Activated naive CD4-positive, alpha-beta T cell treated with anti-CD3 and anti-CD28 coated beads, Interleukin-2, amount 50 U/mL, for 24 hours (primary cell): ENCODE measurements around the gene ENOSF1.
"Not testable (repeated sequence)": the region's sequence is repeated elsewhere in the genome, so short reads cannot be mapped to it uniquely, and the experiment has no call there.

Experiments used
- H3K27ac Mint-ChIP-seq: one replicate; pipeline ENCODE4 v1.8.0; 2021; ENCODE audit warnings: mild to moderate bottlenecking, mixed read lengths
- H3K27me3 Mint-ChIP-seq: one replicate; pipeline ENCODE4 v1.8.0; 2021; ENCODE audit warnings: mixed read lengths
- H3K36me3 Mint-ChIP-seq: one replicate; pipeline ENCODE4 v1.8.0; 2021; ENCODE audit warnings: mixed read lengths
- H3K4me1 Mint-ChIP-seq: one replicate; pipeline ENCODE4 v1.8.0; 2021; ENCODE audit warnings: mixed read lengths
- H3K4me3 Mint-ChIP-seq: one replicate; pipeline ENCODE4 v1.8.0; 2021; ENCODE audit warnings: mild to moderate bottlenecking, mixed read lengths
- H3K9me3 Mint-ChIP-seq: one replicate; pipeline ENCODE4 v1.8.0; 2021; ENCODE audit warnings: mixed read lengths

The ENOSF1 gene

DNA sequence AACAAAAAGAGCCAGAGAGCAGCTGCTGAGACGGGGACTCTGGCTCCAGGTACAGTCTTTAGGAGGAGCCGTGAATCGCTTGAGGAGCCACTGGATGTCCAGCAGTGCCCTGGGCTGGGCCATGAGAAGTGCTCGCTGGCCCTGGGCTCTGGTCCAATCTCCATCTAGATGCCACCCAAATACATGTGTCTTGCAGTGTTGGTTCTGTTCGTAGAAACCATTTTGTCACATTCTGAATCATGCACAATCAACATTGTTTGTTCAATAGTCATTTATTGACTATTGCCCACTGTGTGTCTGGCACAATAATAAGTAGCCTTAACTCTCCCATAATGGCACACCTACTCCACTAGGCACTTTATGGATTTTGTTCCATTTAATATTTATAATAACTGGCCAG lies 28.9 kb downstream of the ENOSF1 start:
- H3K4me3 Mint-ChIP-seq, result no peak overlapping the region
- no peaks in the 10 kb centered on the region for H3K27me3 Mint-ChIP-seq
- H3K27ac Mint-ChIP-seq, result no peak overlapping the region
- H3K36me3 Mint-ChIP-seq, result peaks cover 20% of the 10 kb centered on the region
- H3K9me3 Mint-ChIP-seq, result no peaks in the 10 kb centered on the region
- peaks cover 14% of the 10 kb centered on the region for H3K4me1 Mint-ChIP-seq

GRCh38 chr18:682833-683232 lies 29.6 kb downstream of the ENOSF1 start:
- no peak overlapping the region for H3K4me3 Mint-ChIP-seq
- peaks cover 14% of the 10 kb centered on the region for H3K4me1 Mint-ChIP-seq
- peaks cover 24% of the 10 kb centered on the region for H3K36me3 Mint-ChIP-seq

DNA sequence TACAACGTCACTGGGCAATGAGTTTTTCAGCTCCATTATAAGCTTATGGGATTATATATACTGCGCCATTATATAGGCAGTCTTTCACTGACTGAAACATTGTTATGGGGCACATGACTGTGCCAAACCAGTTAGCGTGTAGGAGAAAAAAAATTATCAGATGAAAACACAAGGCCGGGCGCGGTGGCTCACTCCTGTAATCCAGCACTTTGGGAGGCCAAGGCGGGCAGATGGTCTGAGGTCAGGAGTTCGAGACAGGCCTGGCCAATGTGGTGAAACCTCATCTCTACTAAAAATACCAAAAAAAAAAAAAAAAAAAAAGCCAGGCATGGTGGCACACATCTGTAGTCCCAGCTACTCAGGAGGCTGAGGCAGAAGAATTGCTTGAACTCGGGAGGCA lies 30.0 kb downstream of the ENOSF1 start:
- H3K27me3 Mint-ChIP-seq, H3K4me3 Mint-ChIP-seq, H3K27ac Mint-ChIP-seq, H3K9me3 Mint-ChIP-seq: not testable (repeated sequence)
- Mint-ChIP-seq H3K4me1 (peaks cover 14% of the 10 kb centered on the region), H3K36me3 (peaks cover 24% of the 10 kb centered on the region)

More at GRCh38 chr18:682833-683232, 29.6 kb downstream of the ENOSF1 start:
- Mint-ChIP-seq H3K27me3 (no peaks in the 10 kb centered on the region), H3K9me3 (no peaks in the 10 kb centered on the region), H3K27ac (no peak overlapping the region)

GRCh38 chr18:681985-682384 lies 30.4 kb downstream of the ENOSF1 start:
- Mint-ChIP-seq H3K4me1 (peaks cover 14% of the 10 kb centered on the region), H3K27ac (peak overlapping the region; percentile 72), H3K36me3 (peaks cover 24% of the 10 kb centered on the region), H3K27me3 (no peaks in the 10 kb centered on the region), H3K9me3 (no peaks in the 10 kb centered on the region), H3K4me3 (no peak overlapping the region)

DNA sequence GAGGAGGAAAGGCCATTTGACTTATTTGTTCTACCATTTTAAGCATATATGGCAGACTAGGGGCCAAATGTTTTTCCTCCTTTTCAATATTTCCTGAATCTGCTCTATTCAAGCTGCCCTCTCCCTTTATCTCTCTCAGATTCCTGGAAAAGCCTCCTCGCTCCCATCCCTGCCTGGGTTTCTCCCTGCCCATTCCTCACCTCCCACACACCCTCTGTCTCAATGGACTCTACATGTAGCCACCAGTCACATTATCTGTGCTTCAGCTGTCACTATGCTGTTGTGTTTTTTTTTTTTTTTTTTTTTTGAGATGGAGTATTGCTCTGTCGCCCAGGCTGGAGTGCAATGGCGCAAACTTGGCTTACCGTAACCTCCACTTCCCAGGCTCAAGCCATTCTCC lies 32.0 kb downstream of the ENOSF1 start:
- no peak overlapping the region for H3K4me3 Mint-ChIP-seq

DNA sequence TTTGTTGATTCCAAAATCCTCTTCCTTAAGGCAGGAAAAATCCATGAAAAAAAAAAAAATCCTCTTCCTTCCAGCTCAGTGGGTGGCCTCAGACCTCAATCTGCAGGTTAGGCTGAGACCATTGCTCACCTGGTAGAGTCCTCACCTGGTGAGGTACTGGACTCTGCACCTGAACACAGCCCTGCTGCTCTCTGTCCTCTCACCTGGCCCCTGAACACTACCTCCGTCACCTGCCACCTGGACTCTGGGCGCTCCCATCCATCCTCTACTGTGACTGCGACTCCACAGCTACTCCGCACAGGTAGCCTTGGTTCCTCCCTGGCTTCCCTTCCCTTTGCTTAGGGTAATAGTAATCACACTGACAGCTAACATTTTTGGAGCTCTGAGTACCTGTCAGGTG lies 32.9 kb downstream of the ENOSF1 start:
- Mint-ChIP-seq H3K27ac (no peak overlapping the region), H3K27me3 (no peaks in the 10 kb centered on the region), H3K36me3 (peaks cover 22% of the 10 kb centered on the region), H3K9me3 (no peaks in the 10 kb centered on the region), H3K4me1 (peaks cover 14% of the 10 kb centered on the region), H3K4me3 (no peak overlapping the region)

More for the DNA sequence above, 32.0 kb downstream of the ENOSF1 start:
- no peaks in the 10 kb centered on the region for H3K9me3 Mint-ChIP-seq
- peaks cover 22% of the 10 kb centered on the region for H3K36me3 Mint-ChIP-seq
- H3K27me3 Mint-ChIP-seq, result no peaks in the 10 kb centered on the region
- peaks cover 14% of the 10 kb centered on the region for H3K4me1 Mint-ChIP-seq
- H3K27ac Mint-ChIP-seq, result no peak overlapping the region

GRCh38 chr18:678482-679182 lies 33.8 kb downstream of the ENOSF1 start:
- H3K27me3 Mint-ChIP-seq, result no peaks in the 10 kb centered on the region
- H3K36me3 Mint-ChIP-seq, result peaks cover 22% of the 10 kb centered on the region
- H3K27ac Mint-ChIP-seq, result no peak overlapping the region
- H3K9me3 Mint-ChIP-seq, result no peaks in the 10 kb centered on the region
- no peak overlapping the region for H3K4me3 Mint-ChIP-seq
- peaks cover 14% of the 10 kb centered on the region for H3K4me1 Mint-ChIP-seq

DNA sequence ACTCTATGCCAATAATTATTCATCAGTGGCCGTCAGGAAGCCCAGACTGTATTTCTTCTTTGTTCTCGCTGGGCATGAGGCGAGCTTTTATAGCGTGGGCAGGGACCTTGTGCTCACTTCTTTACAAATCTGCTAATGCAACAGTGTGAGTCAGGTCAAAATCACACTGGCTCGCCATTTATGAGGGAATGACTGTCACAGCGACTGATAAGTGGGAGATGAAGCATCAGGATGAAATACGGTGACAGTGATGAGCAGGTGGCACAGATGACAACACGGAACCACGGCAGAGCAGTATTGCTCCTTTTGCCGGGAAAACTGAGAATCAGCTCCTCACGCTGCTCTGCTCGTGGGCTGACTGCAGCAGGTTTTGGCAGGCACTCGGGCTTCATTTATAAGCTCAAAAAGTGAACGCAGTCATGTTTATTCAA lies 34.5 kb downstream of the ENOSF1 start:
- Mint-ChIP-seq H3K27ac (no peak overlapping the region), H3K27me3 (no peaks in the 10 kb centered on the region), H3K4me1 (peaks cover 14% of the 10 kb centered on the region), H3K36me3 (peaks cover 22% of the 10 kb centered on the region), H3K4me3 (no peak overlapping the region), H3K9me3 (no peaks in the 10 kb centered on the region)

DNA sequence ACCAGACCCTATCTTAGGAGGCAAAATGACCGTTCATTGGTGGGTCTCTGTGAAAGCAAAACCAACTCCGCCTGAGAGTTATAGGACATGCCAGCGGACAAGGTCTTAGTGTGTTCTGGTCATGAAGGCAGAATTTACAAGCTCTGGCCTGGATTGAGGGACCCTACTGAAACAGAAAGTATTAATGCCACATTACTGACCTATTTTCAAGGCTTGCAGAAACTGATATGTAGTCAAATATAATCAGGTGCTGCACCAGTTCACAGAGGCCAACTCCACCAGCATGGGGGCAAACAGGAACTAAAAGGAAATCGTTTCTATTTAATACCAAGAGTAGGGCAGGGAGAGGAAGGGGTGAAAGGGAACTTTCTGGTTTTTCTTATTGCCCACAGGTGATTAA lies 35.3 kb downstream of the ENOSF1 start:
- Mint-ChIP-seq H3K27ac (no peak overlapping the region), H3K36me3 (peaks cover 19% of the 10 kb centered on the region), H3K4me1 (peaks cover 7% of the 10 kb centered on the region), H3K27me3 (no peaks in the 10 kb centered on the region), H3K9me3 (no peaks in the 10 kb centered on the region), H3K4me3 (no peak overlapping the region)

DNA sequence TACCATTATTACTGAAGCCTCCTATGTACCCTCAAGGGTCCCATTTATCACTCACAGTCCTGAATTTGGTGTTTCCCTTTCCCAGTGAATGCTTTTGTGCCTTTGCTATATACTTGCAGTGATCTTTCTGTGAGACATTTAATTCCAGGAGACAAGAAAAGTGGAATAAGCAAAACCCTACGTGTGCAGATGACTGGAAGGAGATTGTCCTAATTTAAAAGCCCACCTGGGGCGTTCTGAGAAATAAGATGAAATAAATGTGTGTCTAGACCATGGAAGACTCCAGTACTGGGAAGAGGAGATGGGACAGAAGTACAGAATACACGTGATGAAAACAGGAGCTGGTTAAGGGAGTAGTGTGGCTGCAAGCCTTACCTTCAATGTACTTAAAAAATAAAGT lies 35.7 kb downstream of the ENOSF1 start:
- Mint-ChIP-seq H3K36me3 (peaks cover 16% of the 10 kb centered on the region), H3K27me3 (no peaks in the 10 kb centered on the region), H3K27ac (no peak overlapping the region)

GRCh38 chr18:676069-676468 lies 36.4 kb downstream of the ENOSF1 start:
- Mint-ChIP-seq H3K9me3 (no peaks in the 10 kb centered on the region), H3K36me3 (peaks cover 18% of the 10 kb centered on the region), H3K27me3 (no peaks in the 10 kb centered on the region)

More for the DNA sequence above, 35.7 kb downstream of the ENOSF1 start:
- Mint-ChIP-seq H3K4me1 (peaks cover 3% of the 10 kb centered on the region), H3K9me3 (no peaks in the 10 kb centered on the region), H3K4me3 (no peak overlapping the region)

GRCh38 chr18:675307-675706 lies 37.1 kb downstream of the ENOSF1 start:
- H3K4me3 Mint-ChIP-seq, result no peak overlapping the region
- H3K9me3 Mint-ChIP-seq, result no peaks in the 10 kb centered on the region
- H3K27ac Mint-ChIP-seq, result no peak overlapping the region
- H3K4me1 Mint-ChIP-seq, result no peaks in the 10 kb centered on the region
- H3K27me3 Mint-ChIP-seq, result no peaks in the 10 kb centered on the region
- peaks cover 24% of the 10 kb centered on the region for H3K36me3 Mint-ChIP-seq

More at GRCh38 chr18:676069-676468, 36.4 kb downstream of the ENOSF1 start:
- H3K4me3 Mint-ChIP-seq, result no peak overlapping the region
- H3K27ac Mint-ChIP-seq, result no peak overlapping the region
- no peaks in the 10 kb centered on the region for H3K4me1 Mint-ChIP-seq

- Mint-ChIP-seq H3K27me3 (no peaks in the 10 kb centered on the region), H3K4me3 (no peak overlapping the region), H3K9me3 (no peaks in the 10 kb centered on the region), H3K27ac (no peak overlapping the region), H3K36me3 (peaks cover 23% of the 10 kb centered on the region), H3K4me1 (no peaks in the 10 kb centered on the region)
Measured at GRCh38 chr18:673769-674168, 38.7 kb downstream of the ENOSF1 start.

DNA sequence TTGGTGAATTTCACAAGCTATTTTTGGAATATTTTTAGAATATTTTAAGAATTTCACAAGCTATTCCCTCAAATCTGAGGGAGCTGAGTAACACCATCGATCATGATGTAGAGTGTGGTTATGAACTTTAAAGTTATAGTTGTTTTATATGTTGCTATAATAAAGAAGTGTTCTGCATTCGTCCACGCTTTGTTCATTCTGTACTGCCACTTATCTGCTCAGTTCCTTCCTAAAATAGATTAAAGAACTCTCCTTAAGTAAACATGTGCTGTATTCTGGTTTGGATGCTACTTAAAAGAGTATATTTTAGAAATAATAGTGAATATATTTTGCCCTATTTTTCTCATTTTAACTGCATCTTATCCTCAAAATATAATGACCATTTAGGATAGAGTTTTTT lies 39.1 kb downstream of the ENOSF1 start:
- no peaks in the 10 kb centered on the region for H3K27me3 Mint-ChIP-seq
- no peaks in the 10 kb centered on the region for H3K9me3 Mint-ChIP-seq
- H3K27ac Mint-ChIP-seq, result no peak overlapping the region
- H3K36me3 Mint-ChIP-seq, result peaks cover 24% of the 10 kb centered on the region
- no peak overlapping the region for H3K4me3 Mint-ChIP-seq
- H3K4me1 Mint-ChIP-seq, result no peaks in the 10 kb centered on the region

- no peaks in the 10 kb centered on the region for H3K27me3 Mint-ChIP-seq
- H3K4me1 Mint-ChIP-seq, result no peaks in the 10 kb centered on the region
- H3K27ac Mint-ChIP-seq, result no peak overlapping the region
- peaks cover 18% of the 10 kb centered on the region for H3K36me3 Mint-ChIP-seq
- H3K4me3 Mint-ChIP-seq, result no peak overlapping the region
- no peaks in the 10 kb centered on the region for H3K9me3 Mint-ChIP-seq
Measured at GRCh38 chr18:671405-671804, 41.0 kb downstream of the ENOSF1 start.

GRCh38 chr18:670522-670921 lies 41.9 kb downstream of the ENOSF1 start:
- Mint-ChIP-seq H3K27ac (no peak overlapping the region), H3K27me3 (no peaks in the 10 kb centered on the region), H3K36me3 (peaks cover 17% of the 10 kb centered on the region), H3K4me3 (no peak overlapping the region), H3K4me1 (no peaks in the 10 kb centered on the region), H3K9me3 (no peaks in the 10 kb centered on the region)

DNA sequence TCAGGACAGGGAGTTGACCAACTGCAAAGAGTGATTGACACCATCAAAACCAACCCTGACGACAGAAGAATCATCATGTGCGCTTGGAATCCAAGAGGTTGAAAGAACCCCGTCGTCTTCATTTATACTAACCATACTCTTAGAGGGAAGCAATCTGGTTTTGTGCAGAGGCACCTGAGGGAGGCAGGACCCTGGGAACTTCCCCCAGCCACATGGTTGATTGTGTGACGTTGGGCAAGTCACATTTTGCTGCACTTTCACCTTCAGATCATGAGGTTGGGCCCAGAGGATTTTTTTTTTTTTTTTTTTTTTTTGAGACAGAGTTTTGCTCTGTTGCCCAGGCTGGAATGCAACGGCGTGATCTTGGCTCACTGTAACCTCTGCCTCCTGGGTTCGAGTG lies 43.4 kb downstream of the ENOSF1 start:
- H3K27me3 Mint-ChIP-seq, result no peaks in the 10 kb centered on the region
- H3K9me3 Mint-ChIP-seq, result no peaks in the 10 kb centered on the region
- H3K27ac Mint-ChIP-seq, result no peak overlapping the region
- H3K36me3 Mint-ChIP-seq, result peaks cover 17% of the 10 kb centered on the region
- no peaks in the 10 kb centered on the region for H3K4me1 Mint-ChIP-seq
- no peak overlapping the region for H3K4me3 Mint-ChIP-seq
